Measurements from ENCODE around the gene CSNK1G1.

DNA sequence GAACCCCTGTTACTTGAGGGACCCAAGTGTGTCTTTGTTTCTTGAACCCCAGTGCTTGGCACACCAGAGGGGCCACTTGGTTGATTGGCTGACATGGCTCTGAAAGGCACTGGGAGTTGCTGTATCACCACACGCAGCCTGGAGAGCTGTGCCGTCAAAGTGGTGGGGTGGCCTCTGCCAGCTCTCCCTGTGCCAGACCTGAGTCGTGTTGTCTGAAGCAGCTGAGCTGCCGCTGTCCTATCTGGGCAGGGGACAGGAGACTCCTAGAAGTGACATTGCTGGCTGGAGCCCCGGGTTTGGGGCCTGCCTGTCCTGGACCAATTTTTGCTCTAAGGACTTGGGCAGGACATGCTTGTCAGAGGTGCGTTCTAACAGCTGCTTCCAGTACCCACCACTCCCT lies 209.9 kb downstream of the CSNK1G1 start:
- TF ChIP-seq, protein P1, sequence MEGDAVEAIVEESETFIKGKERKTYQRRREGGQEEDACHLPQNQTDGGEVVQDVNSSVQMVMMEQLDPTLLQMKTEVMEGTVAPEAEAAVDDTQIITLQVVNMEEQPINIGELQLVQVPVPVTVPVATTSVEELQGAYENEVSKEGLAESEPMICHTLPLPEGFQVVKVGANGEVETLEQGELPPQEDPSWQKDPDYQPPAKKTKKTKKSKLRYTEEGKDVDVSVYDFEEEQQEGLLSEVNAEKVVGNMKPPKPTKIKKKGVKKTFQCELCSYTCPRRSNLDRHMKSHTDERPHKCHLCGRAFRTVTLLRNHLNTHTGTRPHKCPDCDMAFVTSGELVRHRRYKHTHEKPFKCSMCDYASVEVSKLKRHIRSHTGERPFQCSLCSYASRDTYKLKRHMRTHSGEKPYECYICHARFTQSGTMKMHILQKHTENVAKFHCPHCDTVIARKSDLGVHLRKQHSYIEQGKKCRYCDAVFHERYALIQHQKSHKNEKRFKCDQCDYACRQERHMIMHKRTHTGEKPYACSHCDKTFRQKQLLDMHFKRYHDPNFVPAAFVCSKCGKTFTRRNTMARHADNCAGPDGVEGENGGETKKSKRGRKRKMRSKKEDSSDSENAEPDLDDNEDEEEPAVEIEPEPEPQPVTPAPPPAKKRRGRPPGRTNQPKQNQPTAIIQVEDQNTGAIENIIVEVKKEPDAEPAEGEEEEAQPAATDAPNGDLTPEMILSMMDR (conservative IDR thresholded peaks at IDR 0.05) = no peak
- no peak for TF ChIP-seq EZH2 (IDR thresholded peaks at IDR 0.05; ENCODE audit: low read depth)
